ENCODE data around the gene ANKLE2. TPM values are rescaled to one million over a fixed set of nuclear protein-coding genes. Genes with fewer than 3 reads are reported as not detected.
A peak's percentile ranks its signal among the peaks of the same experiment; 100 is the strongest.

ANKLE2 gene
- total and polyA plus RNA-seq, 10 of the 15 experiments (the other 5 are each of a cell fraction or from before 2014, with no cell fraction given): 4.3 to 89.4 (median 53.0) TPM

- intact Hi-C loops (cut with micrococcal nuclease; ENCODE audit: unreplicated experiment): no loop called here
- H2AFZ ChIP-seq (ENCODE audit: control insufficient read depth, low read depth, low read length): no peak overlapping the region
- H3K27ac ChIP-seq (ENCODE audit: control insufficient read depth, insufficient read depth): no peak overlapping the region
- H3K27me3 ChIP-seq (replicated peaks in 1 of 2; ENCODE audit: control insufficient read depth in 2 of 2, insufficient read depth in 2 of 2, low read length in 1 of 2): no peaks in the 10 kb centered on the region
- in situ Hi-C loops (cut with MboI): no loop called here
- ChIA-PET SMC1A (ENCODE audit: uncharacterized antibody, unreplicated experiment) (no interaction called here), RAD21 (ENCODE audit: unreplicated experiment) (no interaction called here), CTCF (no interaction called here), POLR2A (no interaction called here)
- no peak overlapping the region for H3K9ac ChIP-seq (ENCODE audit: control insufficient read depth, insufficient read depth, low read length)
- peaks cover 5% of the 10 kb centered on the region for H3K79me2 ChIP-seq (ENCODE audit: control insufficient read depth, insufficient read depth, low read length)
- no peak overlapping the region for H3K4me3 ChIP-seq
- no peaks in the 10 kb centered on the region for H4K20me1 ChIP-seq (ENCODE audit: control insufficient read depth, insufficient read depth)
- no peaks in the 10 kb centered on the region for H3K9me3 ChIP-seq (replicated peaks; ENCODE audit: control insufficient read depth, insufficient read depth, low read length)
- no peak for FAIRE-seq
- no TSS peak for BruUV-seq (replicated peaks)
- peak; percentile 16; the same call in 1 of the 2 replicates for TF ChIP-seq RAD21 (IDR thresholded peaks at IDR 0.05; ENCODE audit: insufficient read depth, low read depth, low read length)
- TF ChIP-seq TCF7 (IDR thresholded peaks at IDR 0.05; ENCODE audit: borderline replicate concordance): no peak
- TF ChIP-seq WRNIP1 (IDR thresholded peaks at IDR 0.05; ENCODE audit: borderline replicate concordance, low read depth, low read length): no peak
- no peak for TF ChIP-seq ZBED1 (IDR thresholded peaks at IDR 0.05; ENCODE audit: borderline replicate concordance)
- no peak for TF ChIP-seq PML (IDR thresholded peaks at IDR 0.05; ENCODE audit: low read length)
- DNase-seq (ENCODE audit: low read depth, low spot score): no peak
- 63% methylated on average over 4 of the region's 4 CpGs for WGBS (ENCODE audit: insufficient coverage, insufficient replicate concordance, low lambda C conversion rate, missing lambda C conversion rate)
- peak; percentile 30; the same call in 2 of the 3 replicates for ATAC-seq
- H3K4me2 ChIP-seq (ENCODE audit: control insufficient read depth, insufficient read depth): no peak overlapping the region
- peaks cover 6 to 9% of the 10 kb centered on the region in 2 experiments for H3K36me3 ChIP-seq (ENCODE audit: control insufficient read depth in 2 of 2, insufficient read depth in 2 of 2, low read length in 1 of 2)
- peaks cover 15% of the 10 kb centered on the region for H3K4me1 ChIP-seq (ENCODE audit: control insufficient read depth, insufficient read depth, low read length)
Observed at GRCh38 chr12:132702640-132703039, 59.0 kb downstream of the ANKLE2 start.

- H3K9me3 ChIP-seq (replicated peaks; ENCODE audit: control insufficient read depth, insufficient read depth, low read length): no peaks in the 10 kb centered on the region
- intact Hi-C loops (cut with micrococcal nuclease; ENCODE audit: unreplicated experiment) (loop anchor here (2.0 kb wide), 1 partner anchor 14 kb away; the partner anchor contains the start of genes POLE and PXMP2), in situ Hi-C loops (cut with MboI) (no loop called here)
- ChIA-PET CTCF (no interaction called here), SMC1A (ENCODE audit: uncharacterized antibody, unreplicated experiment) (interaction anchor here (0.9 kb wide), 1 partner anchor 8 kb away, joined by 3 read pairs; no protein-coding TSS in a partner anchor), RAD21 (ENCODE audit: unreplicated experiment) (no interaction called here), POLR2A (no interaction called here)
- peaks cover 15% of the 10 kb centered on the region for H3K4me1 ChIP-seq (ENCODE audit: control insufficient read depth, insufficient read depth, low read length)
- 4% methylated on average over 10 of the region's 10 CpGs for WGBS (ENCODE audit: insufficient coverage, insufficient replicate concordance, low lambda C conversion rate, missing lambda C conversion rate)
- peak overlapping the region; percentile 53; the same call in 1 of the 2 replicates for H3K4me2 ChIP-seq (ENCODE audit: control insufficient read depth, insufficient read depth)
- no peaks in the 10 kb centered on the region for H4K20me1 ChIP-seq (ENCODE audit: control insufficient read depth, insufficient read depth)
- no peak overlapping the region for H3K4me3 ChIP-seq
- DNase-seq (ENCODE audit: low read depth, low spot score) (peak; percentile 44), ATAC-seq (peak; percentile 90), FAIRE-seq (no peak)
- H3K36me3 ChIP-seq (ENCODE audit: control insufficient read depth in 2 of 2, insufficient read depth in 2 of 2, low read length in 1 of 2): peaks cover 10 to 13% of the 10 kb centered on the region in 2 experiments
- no TSS peak for BruUV-seq (replicated peaks)
- H3K9ac ChIP-seq (ENCODE audit: control insufficient read depth, insufficient read depth, low read length): no peak overlapping the region
- peak overlapping the region; percentile 27 for H3K27ac ChIP-seq (ENCODE audit: control insufficient read depth, insufficient read depth)
- peaks cover 5% of the 10 kb centered on the region for H3K79me2 ChIP-seq (ENCODE audit: control insufficient read depth, insufficient read depth, low read length)
- H2AFZ ChIP-seq (ENCODE audit: control insufficient read depth, low read depth, low read length): no peak overlapping the region
- no peaks in the 10 kb centered on the region for H3K27me3 ChIP-seq (replicated peaks in 1 of 2; ENCODE audit: control insufficient read depth in 2 of 2, insufficient read depth in 2 of 2, low read length in 1 of 2)
- TF ChIP-seq PAX5 (IDR thresholded peaks at IDR 0.05; ENCODE audit: borderline replicate concordance, low read depth, low read length) (peak; percentile 34; the same call in 1 of the 2 replicates), ATF7 (IDR thresholded peaks at IDR 0.05; ENCODE audit: low read depth) (peak; percentile 55; the same call in 1 of the 2 replicates), CBX5 (IDR thresholded peaks at IDR 0.05; ENCODE audit: low read depth) (no peak), BCL11A (IDR thresholded peaks at IDR 0.05; ENCODE audit: low read depth, low read length) (0 out of 2 replicates have a peak, but pooled peaks have one; percentile 20), ZZZ3 (IDR thresholded peaks at IDR 0.05; ENCODE audit: control insufficient read depth, insufficient read length, low read depth) (no peak), TCF12 (IDR thresholded peaks at IDR 0.05; ENCODE audit: low read depth, low read length) (no peak), ZNF217 (IDR thresholded peaks at IDR 0.05) (no peak), HDGF (IDR thresholded peaks at IDR 0.05) (no peak), MEF2B (IDR thresholded peaks at IDR 0.05; ENCODE audit: partially characterized antibody, poor library complexity, severe bottlenecking) (peak; percentile 46), CEBPB (IDR thresholded peaks at IDR 0.05; ENCODE audit: borderline replicate concordance in 1 of 2, low read depth in 2 of 2, low read length in 2 of 2) (no peak), JUND (IDR thresholded peaks at IDR 0.05; ENCODE audit: low read depth, low read length) (no peak), EZH2 (IDR thresholded peaks at IDR 0.05; ENCODE audit: borderline replicate concordance, control insufficient read depth, low read depth, low read length) (no peak), FOXK2 (IDR thresholded peaks at IDR 0.05) (no peak), EP300 (IDR thresholded peaks at IDR 0.05; ENCODE audit: borderline replicate concordance in 1 of 2, control insufficient read depth in 1 of 2, low read depth in 2 of 2, low read length in 2 of 2) (peak in 1 of 2 experiments; percentile 70; a peak in 2 of 4 replicates)
Observed at GRCh38 chr12:132700212-132700822, 61.3 kb downstream of the ANKLE2 start.
